IMR-90 (cell line): ENCODE results near the gene CDH22. TPM values are rescaled to one million over a fixed set of nuclear protein-coding genes. Genes with fewer than 3 reads are reported as not detected.

Experiments
- ATAC-seq: fragments of 200-7000 bp; cut with Tn5 transposase; 2 replicates; pipeline ENCODE4 v1.9.1; 2020; ENCODE audit warnings: low read depth, mild to moderate bottlenecking, moderate library complexity
- BruUV-seq: library from RNA; stranded (reverse); fragments of 400-500 nt; replicated peaks from 2 replicates; lab custom pipeline; 2021; lab: Mats Ljungman, UMichigan
- CTCF ChIA-PET: fragments of 300-600 bp; formaldehyde crosslinking; extraction: SDS; loops from one replicate; lab custom pipeline; 2021; ENCODE audit warnings: antibody characterized with exemption; lab: Yijun Ruan, JAX
- POLR2A ChIA-PET: fragments of 300-600 bp; sonication (Branson Sonifier 250); formaldehyde crosslinking; loops from one replicate; lab custom pipeline; 2022; ENCODE audit warnings: antibody characterized with exemption; ENCODE audit not compliant: unreplicated experiment; lab: Charles Lee
- DNase-seq: peaks from one replicate; pipeline ENCODE4 v3.0.0; 2013
- H2AFZ ChIP-seq: replicated peaks from 2 replicates; pipeline ENCODE3; 2013; ENCODE audit warnings: low read length, mild to moderate bottlenecking; ENCODE audit not compliant: poor library complexity
- H2AK5ac ChIP-seq: 2 replicates; pipeline ENCODE4 v1.6.1; 2013; ENCODE audit warnings: low read depth, low read length, inconsistent platforms
- H2AK9ac ChIP-seq: replicated peaks from 2 replicates; pipeline ENCODE3; 2013; ENCODE audit warnings: mild to moderate bottlenecking, low read depth, low read length, moderate library complexity; ENCODE audit not compliant: poor library complexity
- H2BK120ac ChIP-seq: 2 replicates; pipeline ENCODE4 v1.6.1; 2013; ENCODE audit warnings: low read depth, low read length, inconsistent platforms
- H2BK15ac ChIP-seq: 3 replicates; pipeline ENCODE4 v1.6.1; 2013; ENCODE audit warnings: low read depth, low read length, inconsistent platforms
- H2BK20ac ChIP-seq: 2 replicates; pipeline ENCODE4 v1.6.1; 2013; ENCODE audit warnings: low read depth, mild to moderate bottlenecking, inconsistent platforms, low read length, moderate library complexity
- H2BK5ac ChIP-seq: 2 replicates; pipeline ENCODE4 v1.6.1; 2013; ENCODE audit warnings: mild to moderate bottlenecking, low read depth, low read length, inconsistent platforms; ENCODE audit not compliant: poor library complexity, severe bottlenecking
- H3K14ac ChIP-seq: replicated peaks from 2 replicates; pipeline ENCODE4 v1.6.1; 2013; ENCODE audit warnings: low read depth, low read length, inconsistent platforms
- H3K18ac ChIP-seq: 2 replicates; pipeline ENCODE4 v1.6.1; 2013; ENCODE audit warnings: low read depth, low read length, control low read depth
- H3K23ac ChIP-seq: 2 replicates; pipeline ENCODE4 v1.6.1; 2013; ENCODE audit warnings: low read depth, low read length, inconsistent platforms
- H3K27ac ChIP-seq: 2 replicates; pipeline ENCODE4 v1.5.1; 2013; ENCODE audit warnings: mild to moderate bottlenecking, control low read depth, low read length; ENCODE audit not compliant: insufficient read depth
- H3K27me3 ChIP-seq: 2 replicates; pipeline ENCODE4 v1.6.1; 2013; ENCODE audit warnings: low read length; ENCODE audit not compliant: control insufficient read depth, insufficient read depth
- H3K36me3 ChIP-seq: 2 replicates; pipeline ENCODE4 v1.6.1; 2013; ENCODE audit warnings: low read length, mixed read lengths; ENCODE audit not compliant: control insufficient read depth, insufficient read depth
- H3K4ac ChIP-seq: 2 replicates; pipeline ENCODE4 v1.6.1; 2013; ENCODE audit warnings: low read depth, low read length, inconsistent platforms
- H3K4me1 ChIP-seq: 2 replicates; pipeline ENCODE4 v1.6.1; 2013; ENCODE audit warnings: low read length, mixed read lengths; ENCODE audit not compliant: control insufficient read depth, insufficient read depth
- H3K4me2 ChIP-seq: 2 replicates; pipeline ENCODE4 v1.6.1; 2013; ENCODE audit warnings: low read depth, mild to moderate bottlenecking, control low read depth, low read length, moderate library complexity
- H3K4me3 ChIP-seq: 2 replicates; pipeline ENCODE4 v1.5.1; 2013; ENCODE audit warnings: low read depth, mild to moderate bottlenecking, control low read depth, low read length, moderate library complexity; ENCODE audit not compliant: insufficient read depth
- H3K56ac ChIP-seq: 2 replicates; pipeline ENCODE4 v1.6.1; 2013; ENCODE audit warnings: low read length, inconsistent platforms; ENCODE audit not compliant: insufficient read depth; ENCODE audit errors: extremely low read depth
- H3K79me1 ChIP-seq, 2 experiments: 2 replicates each; pipeline ENCODE4 v1.6.1; 2013; ENCODE audit warnings: low read length in 2 of 2, inconsistent platforms in 1 of 2, low read depth in 1 of 2
- H3K9ac ChIP-seq: 2 replicates; pipeline ENCODE4 v1.6.1; 2013; ENCODE audit warnings: low read depth, low read length, control low read depth
- H3K9me1 ChIP-seq: 2 replicates; pipeline ENCODE4 v1.6.1; 2013; ENCODE audit warnings: low read length, inconsistent platforms; ENCODE audit not compliant: insufficient read depth
- H3K9me3 ChIP-seq: 2 replicates; pipeline ENCODE4 v1.6.1; 2013; ENCODE audit warnings: low read length; ENCODE audit not compliant: control insufficient read depth, insufficient read depth
- H4K20me1 ChIP-seq: 2 replicates; pipeline ENCODE4 v1.6.1; 2013; ENCODE audit warnings: low read length, inconsistent platforms; ENCODE audit not compliant: insufficient read depth
- H4K5ac ChIP-seq: 2 replicates; pipeline ENCODE4 v1.6.1; 2013; ENCODE audit warnings: mild to moderate bottlenecking, low read depth, low read length, control low read depth
- H4K8ac ChIP-seq, 2 experiments: 2 replicates each; pipeline ENCODE4 v1.6.1; 2013; ENCODE audit warnings: low read depth in 2 of 2, low read length in 2 of 2, control low read depth in 1 of 2, inconsistent platforms in 1 of 2
- H4K91ac ChIP-seq: 2 replicates; pipeline ENCODE4 v1.6.1; 2013; ENCODE audit warnings: low read depth, low read length, inconsistent platforms; ENCODE audit not compliant: insufficient read depth
- BHLHE40 ChIP-seq: fragments of 150-350 bp; IDR thresholded peaks from 2 replicates; pipeline ENCODE4 v1.6.1; 2016; ENCODE audit warnings: mild to moderate bottlenecking, low read depth, low read length
- MAFK ChIP-seq: IDR thresholded peaks from 2 replicates; pipeline ENCODE4 v1.6.1; 2012; ENCODE audit warnings: low read depth, low read length, improper control_type of control experiment
- MAZ ChIP-seq: IDR thresholded peaks from 2 replicates; pipeline ENCODE4 v1.6.1; 2012; ENCODE audit warnings: low read depth, mild to moderate bottlenecking, low read length, improper control_type of control experiment, moderate library complexity, borderline replicate concordance
- NFE2L2 ChIP-seq: fragments of 150-350 bp; IDR thresholded peaks from 2 replicates; pipeline ENCODE4 v1.6.1; 2016; ENCODE audit warnings: low read depth, mild to moderate bottlenecking, low read length
- RAD21 ChIP-seq: IDR thresholded peaks from 2 replicates; pipeline ENCODE4 v1.6.1; 2012; ENCODE audit warnings: low read length, improper control_type of control experiment
- USF2 ChIP-seq: fragments of 150-350 bp; IDR thresholded peaks from 2 replicates; pipeline ENCODE4 v1.6.1; 2017; ENCODE audit warnings: mild to moderate bottlenecking, antibody characterized with exemption, low read length, low read depth
- WGBS, 2 experiments: methylation state at CpG; one replicate each; pipeline versions ENCODE4 v1.1.5 to v1.1.7; 2013; ENCODE audit warnings: missing lambda C conversion rate in 2 of 2; ENCODE audit not compliant: insufficient read length in 1 of 2; ENCODE audit errors: extremely low coverage in 2 of 2; 5-methylcytosine and 5-hydroxymethylcytosine counted together
- dilution Hi-C: fragments of 300-500 bp; cut with HindIII; formaldehyde crosslinking; loops from one replicate; pipeline ENCODE4 v1.14.3; 2018; ENCODE audit warnings: low sequenced_read_pairs; ENCODE audit not compliant: unreplicated experiment
- in situ Hi-C: fragments of 300-500 bp; cut with MboI; formaldehyde crosslinking; loops from 3 replicates; pipeline ENCODE4 v1.14.3; 2019; ENCODE audit warnings: low sequenced_read_pairs, inconsistent platforms, mixed read lengths
- intact Hi-C: fragments of 100-400 bp; cut with micrococcal nuclease; formaldehyde crosslinking; loops from 2 replicates; pipeline ENCODE4 v1.10.0; 2022
- polyA plus RNA-seq, 3 experiments: library from polyadenylated mRNA; depleted of rRNA; stranded (reverse); fragments of >200 nt; gene quantifications; 2 replicates each; pipeline ENCODE4 v1.2.3, GENCODE V29; 2012; ENCODE audit warnings: low replicate concordance in 1 of 3
- total RNA-seq: library from RNA; depleted of rRNA; stranded (reverse); fragments of >200 nt; gene quantifications from 2 replicates; pipeline ENCODE4 v1.2.3, GENCODE V29; 2012

Gene CDH22
- total and polyA plus RNA-seq, 2 of the 4 experiments (the other 2 are of a cell fraction), result not detected

GRCh38 chr20:46127396-46128010, 180.8 kb downstream of the CDH22 start:
- ATAC-seq (no peak), DNase-seq (no peak)
- Histone ChIP-seq H2BK20ac (no peak overlapping the region), H4K20me1 (no peaks in the 10 kb centered on the region), H4K8ac (no peak overlapping the region), H3K18ac (no peak overlapping the region), H3K27ac (no peak overlapping the region), H3K4me2 (no peak overlapping the region), H2BK15ac (no peak overlapping the region), H4K91ac (no peak overlapping the region), H3K27me3 (peaks cover 37% of the 10 kb centered on the region), H3K4me1 (no peaks in the 10 kb centered on the region), H3K9me3 (no peaks in the 10 kb centered on the region), H2BK5ac (no peak overlapping the region), H2AK5ac (no peak overlapping the region), H3K79me1 (no peaks in the 10 kb centered on the region), H2BK120ac (no peak overlapping the region), H3K36me3 (no peaks in the 10 kb centered on the region), H3K14ac (no peak overlapping the region), H2AK9ac (no peak overlapping the region), H3K9ac (no peak overlapping the region), H3K4me3 (no peak overlapping the region), H2AFZ (no peak overlapping the region), H3K9me1 (no peaks in the 10 kb centered on the region), H3K23ac (no peak overlapping the region), H3K56ac (no peak overlapping the region), H3K4ac (no peak overlapping the region), H4K5ac (no peak overlapping the region)
- ChIA-PET CTCF (interaction anchor here (1.2 kb wide), 1 partner anchor 222 kb away, joined by 6 read pairs; no protein-coding TSS in a partner anchor), POLR2A (no interaction called here)
- WGBS, 2 experiments, result no CpG with 5 or more reads among the region's 11 CpGs
- no TSS peak for BruUV-seq
- in situ Hi-C loops, result no loop called here
- intact Hi-C loops, result no loop called here
- dilution Hi-C loops, result no loop called here
- TF ChIP-seq USF2 (no peak), NFE2L2 (no peak), BHLHE40 (no peak), MAZ (no peak), MAFK (no peak), RAD21 (no peak)
